K562 (cell line): ENCODE data around the gene CEP350. TPM values are rescaled to one million over a fixed set of nuclear protein-coding genes. Genes with fewer than 3 reads are reported as not detected.

Experiments
- ATAC-seq: fragments of 200-7000 bp; cut with Tn5 transposase; 3 replicates; pipeline ENCODE4 v1.9.1; 2020; ENCODE audit warnings: moderate library complexity
- BruUV-seq: library from RNA; stranded (reverse); fragments of 400-500 nt; replicated peaks from 2 replicates; lab custom pipeline; 2021; lab: Mats Ljungman, UMichigan
- CTCF ChIA-PET: fragments of 300-600 bp; formaldehyde crosslinking; extraction: SDS; loops from one replicate; lab custom pipeline; 2021; ENCODE audit warnings: low intra/inter-chr PET ratio; lab: Yijun Ruan, JAX
- POLR2A ChIA-PET: fragments of 300-600, 350-650 bp; sonication (Branson Sonifier 250); formaldehyde crosslinking; extraction: SDS; loops from one replicate; lab custom pipeline; 2021; ENCODE audit warnings: antibody characterized with exemption, inconsistent platforms; lab: Yijun Ruan, JAX
- DNase-seq, 4 experiments: peaks; one replicate each; pipeline versions ENCODE4 v3.0.0 to v3.0.0-alpha.2; 2011 to 2018; ENCODE audit warnings: low spot score in 3 of 4, mixed read lengths in 3 of 4; ENCODE audit errors: extremely low read depth in 1 of 4
- FAIRE-seq: peaks from 2 replicates; lab custom pipeline; 2011; peaks lifted over from hg19 to GRCh38; lab: Jason Lieb, UNC
- H2AFZ ChIP-seq: 2 replicates; pipeline ENCODE4 v1.6.0; 2011; ENCODE audit warnings: low read depth, low read length, control low read depth, inconsistent platforms
- H3K27ac ChIP-seq: fragments of 200-600 bp; 3 replicates; pipeline ENCODE4 v1.8.0; 2011; ENCODE audit warnings: low read depth, mild to moderate bottlenecking, control low read depth, inconsistent platforms, low read length, moderate library complexity, mixed read lengths; ENCODE audit errors: extremely low read depth
- H3K27me3 ChIP-seq, 2 experiments: fragments of 300-600 bp in 1 of 2; 2 replicates in 1 of 2; 3 replicates in 1 of 2; pipeline versions ENCODE4 v1.6.0 to v1.8.0; 2011; ENCODE audit warnings: inconsistent platforms in 2 of 2, low read length in 2 of 2, mild to moderate bottlenecking in 1 of 2, mixed read lengths in 1 of 2, moderate library complexity in 1 of 2; ENCODE audit not compliant: control insufficient read depth in 2 of 2, insufficient read depth in 2 of 2
- H3K36me3 ChIP-seq: fragments of 300-600 bp; 3 replicates; pipeline ENCODE4 v1.8.0; 2011; ENCODE audit warnings: mild to moderate bottlenecking, low read length, inconsistent platforms; ENCODE audit not compliant: control insufficient read depth, insufficient read depth
- H3K4me1 ChIP-seq, 2 experiments: fragments of 200-600 bp in 1 of 2; replicated peaks in 1 of 2; 2 replicates in 1 of 2; 3 replicates in 1 of 2; pipeline versions ENCODE4 v1.5.1 to v1.8.0; 2011; ENCODE audit warnings: inconsistent platforms in 2 of 2, low read length in 2 of 2, mild to moderate bottlenecking in 1 of 2, mixed read lengths in 1 of 2, moderate library complexity in 1 of 2; ENCODE audit not compliant: control insufficient read depth in 2 of 2, insufficient read depth in 2 of 2
- H3K4me2 ChIP-seq: 2 replicates; pipeline ENCODE4 v1.6.1; 2011; ENCODE audit warnings: low read length, control low read depth, inconsistent platforms, mixed read lengths; ENCODE audit not compliant: insufficient read depth
- H3K4me3 ChIP-seq: fragments of 200-600 bp; sonication (generic), shearing (Covaris generic); 2 replicates; pipeline ENCODE4 v1.5.1; 2016; ENCODE audit warnings: control low read depth, inconsistent platforms
- H3K79me2 ChIP-seq: fragments of 200-600 bp; 3 replicates; pipeline ENCODE4 v1.8.0; 2011; ENCODE audit warnings: low read length, inconsistent platforms; ENCODE audit not compliant: control insufficient read depth, insufficient read depth
- H3K9ac ChIP-seq, 2 experiments: 2 replicates each; pipeline versions ENCODE4 v1.6.0 to v1.6.1; 2011; ENCODE audit warnings: low read depth in 2 of 2, low read length in 2 of 2, control low read depth in 1 of 2, inconsistent platforms in 1 of 2, mild to moderate bottlenecking in 1 of 2, mixed read lengths in 1 of 2; ENCODE audit not compliant: insufficient read depth in 1 of 2
- H3K9me1 ChIP-seq: one replicate; pipeline ENCODE4 v1.6.0; 2011; ENCODE audit warnings: inconsistent platforms, mild to moderate bottlenecking, low read length, moderate library complexity; ENCODE audit not compliant: control insufficient read depth, insufficient read depth
- H3K9me3 ChIP-seq: replicated peaks from 2 replicates; pipeline ENCODE4 v1.5.1; 2011; ENCODE audit warnings: low read depth, low read length, inconsistent platforms; ENCODE audit not compliant: control insufficient read depth, insufficient read depth
- H4K20me1 ChIP-seq: replicated peaks from 2 replicates; pipeline ENCODE4 v1.6.1; 2011; ENCODE audit warnings: low read length, inconsistent platforms, mixed read lengths; ENCODE audit not compliant: control insufficient read depth, insufficient read depth
- CBX3 ChIP-seq, 2 experiments: IDR thresholded peaks; 1 replicate in 1 of 2; 2 replicates in 1 of 2; pipeline ENCODE4 v1.6.1; 2012; ENCODE audit warnings: inconsistent platforms in 2 of 2, low read length in 2 of 2, borderline replicate concordance in 1 of 2, control low read depth in 1 of 2
- ELF4 ChIP-seq: fragments of 450-650 bp; formaldehyde crosslinking; IDR thresholded peaks from 2 replicates; pipeline ENCODE4 v1.4.0; 2022; ENCODE audit warnings: missing genetic modification characterization
- ETS2 ChIP-seq: IDR thresholded peaks from 2 replicates; pipeline ENCODE4 v1.6.1; 2016; ENCODE audit warnings: borderline replicate concordance, missing genetic modification characterization, mild to moderate bottlenecking, moderate library complexity, missing compliant biosample characterization; ENCODE audit not compliant: poor library complexity, severe bottlenecking
- HEY1 ChIP-seq: fragments of 250-450 bp; sonication (Bioruptor Pico); IDR thresholded peaks from 2 replicates; pipeline ENCODE4 v1.5.0; 2020; ENCODE audit warnings: mild to moderate bottlenecking, moderate library complexity, borderline replicate concordance
- HMG20A ChIP-seq: fragments of 450-650 bp; formaldehyde crosslinking; conservative IDR thresholded peaks from 2 replicates; pipeline ENCODE4 v1.4.0; 2020; ENCODE audit warnings: mild to moderate bottlenecking, mixed read lengths
- NCOA6 ChIP-seq: fragments of 450-650 bp; IDR thresholded peaks from 2 replicates; pipeline ENCODE4 v1.6.1; 2017; ENCODE audit warnings: mild to moderate bottlenecking
- RBM25 ChIP-seq: fragments of 200-400 bp; formaldehyde crosslinking; IDR thresholded peaks from 2 replicates; pipeline ENCODE4 v1.6.1; 2018; ENCODE audit warnings: low read length, low read depth, moderate library complexity; ENCODE audit not compliant: severe bottlenecking
- RBM39 ChIP-seq: fragments of 200-400 bp; formaldehyde crosslinking; optimal IDR thresholded peaks from 2 replicates; pipeline ENCODE3; 2018; ENCODE audit warnings: low read depth, low read length
- SPI1 ChIP-seq: IDR thresholded peaks from 2 replicates; pipeline ENCODE4 v1.6.1; 2011; ENCODE audit warnings: low read depth, low read length, control low read depth, borderline replicate concordance
- TARDBP ChIP-seq: fragments of 450-650 bp; IDR thresholded peaks from 2 replicates; pipeline ENCODE4 v1.6.1; 2016
- TCF3 ChIP-seq: sonication (generic); formaldehyde crosslinking; IDR thresholded peaks from 2 replicates; pipeline ENCODE4 v1.4.0; 2020; ENCODE audit warnings: mild to moderate bottlenecking, missing genetic modification reagents
- ZC3H4 ChIP-seq: sonication (generic); formaldehyde crosslinking; IDR thresholded peaks from 2 replicates; pipeline ENCODE4 v1.9.0; 2021; ENCODE audit warnings: missing genetic modification reagents, borderline replicate concordance
- ZNF274 ChIP-seq: IDR thresholded peaks from 2 replicates; pipeline ENCODE4 v1.6.1; 2011; ENCODE audit warnings: low read depth, mild to moderate bottlenecking, low read length, moderate library complexity, borderline replicate concordance
- WGBS: fragments of 100-300 bp; shearing (Covaris generic); methylation state at CpG from one replicate; pipeline ENCODE4 v1.1.6; 2016; ENCODE audit warnings: low coverage, mixed read lengths; ENCODE audit not compliant: insufficient coverage; ENCODE audit errors: missing lambda C conversion rate; 5-methylcytosine and 5-hydroxymethylcytosine counted together
- in situ Hi-C: fragments of 300-500 bp; cut with MboI; formaldehyde crosslinking; loops from 4 replicates; pipeline ENCODE4 v1.15.0; 2018; ENCODE audit warnings: inconsistent platforms, mixed read lengths
- intact Hi-C: fragments of 100-400 bp; cut with micrococcal nuclease; formaldehyde crosslinking; loops from 2 replicates; pipeline ENCODE4 v1.14.2; 2022
- polyA plus RNA-seq, 8 experiments: library from polyadenylated mRNA; depleted of rRNA in 4 of 8; stranded (reverse) in 5 of 8; unstranded in 3 of 8; fragments of >200 nt; fragmentation: Nextera tagmentation in 2 of 8; fragmentation: Illumina TruSeq in 1 of 8; extraction: Ambion mirVana in 2 of 8; extraction: Trizol in 1 of 8; gene quantifications; 2 replicates each; pipeline versions ENCODE4 v1.2.1 to v1.2.3, GENCODE V29; 2011 to 2014; ENCODE audit warnings: inconsistent platforms in 1 of 8, missing spikeins in 1 of 8
- total RNA-seq, 7 experiments: library from RNA; depleted of rRNA in 6 of 7; stranded (reverse); fragments of >200 nt in 6 of 7; fragmentation: Illumina TruSeq in 2 of 7; extraction: Trizol in 2 of 7; gene quantifications; 2 replicates each; pipeline versions ENCODE4 v1.2.1 to v1.2.3, GENCODE V29; 2011 to 2021; ENCODE audit warnings: low replicate concordance in 1 of 7
- TF ChIP-seq, protein P1 (sequence below): sonication (generic); formaldehyde crosslinking; IDR thresholded peaks from 2 replicates; pipeline ENCODE4 v1.4.0; 2020; ENCODE audit warnings: mild to moderate bottlenecking, missing genetic modification reagents
- TF ChIP-seq, protein P2 (sequence below): sonication (generic); formaldehyde crosslinking; IDR thresholded peaks from 2 replicates; pipeline ENCODE4 v1.8.0; 2022; ENCODE audit warnings: mild to moderate bottlenecking, missing genetic modification reagents

Gene CEP350
- total and polyA plus RNA-seq, 9 of the 15 experiments (the other 6 are each of a cell fraction or from before 2014, with no cell fraction given) = 8.3 to 64.3 (median 28.0) TPM

DNA sequence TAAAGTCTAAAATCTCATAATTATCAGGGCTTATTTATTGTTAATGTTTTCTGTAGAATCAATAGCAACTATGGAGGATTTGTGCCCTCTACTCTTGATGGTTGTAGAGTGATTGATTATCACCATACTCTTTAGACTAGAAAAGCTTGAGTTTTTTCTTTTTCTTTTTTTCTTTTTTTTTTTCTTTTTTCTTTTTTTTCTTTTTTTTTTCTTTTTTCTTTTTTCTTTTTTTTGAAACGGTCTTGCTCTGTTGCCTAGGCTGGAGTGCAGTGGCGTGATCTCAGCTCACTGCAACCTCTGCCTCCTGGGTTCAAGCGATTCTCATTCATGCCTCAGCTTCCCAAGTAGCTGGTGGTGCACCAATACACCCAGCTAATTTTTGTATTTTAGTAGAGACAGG is 42.8 kb upstream of the CEP350 start:
- Histone ChIP-seq H3K9me1 (no peaks in the 10 kb centered on the region), H3K4me1 (no peaks in the 10 kb centered on the region), H4K20me1 (no peaks in the 10 kb centered on the region), H3K4me2 (no peak overlapping the region), H3K9ac (no peak overlapping the region), H3K36me3 (peaks cover 62% of the 10 kb centered on the region; the same call in 2 of the 3 replicates), H3K9me3 (no peaks in the 10 kb centered on the region), H3K27me3 (no peaks in the 10 kb centered on the region), H3K4me3 (no peak overlapping the region), H2AFZ (no peak overlapping the region), H3K27ac (no peak overlapping the region), H3K79me2 (no peaks in the 10 kb centered on the region)
- intact Hi-C loops (no loop called here), in situ Hi-C loops (no loop called here)
- ATAC-seq (no peak), FAIRE-seq (no peak), DNase-seq (no peak)
- 79% methylated on average over 3 of the region's 3 CpGs for WGBS
- BruUV-seq = no TSS peak
- CTCF ChIA-PET = no interaction called here
- POLR2A ChIA-PET = interaction anchor here (1.3 to 3.9 kb wide), 5 partner anchors 11 to 30 kb away, joined by 3 to 19 read pairs (median 6); partner anchors contain the start of gene TOR1AIP1
- TF ChIP-seq RBM25 = no peak
- no peak for TF ChIP-seq RBM39
- no peak for TF ChIP-seq NCOA6
- TF ChIP-seq HMG20A (CRISPR knock-in tag) = no peak
- no peak for TF ChIP-seq SPI1
- no peak for TF ChIP-seq ZC3H4
- TF ChIP-seq TARDBP = no peak
- no peak for TF ChIP-seq HEY1 (CRISPR knock-in tag)
- no peak for TF ChIP-seq ETS2
- TF ChIP-seq, protein P1, sequence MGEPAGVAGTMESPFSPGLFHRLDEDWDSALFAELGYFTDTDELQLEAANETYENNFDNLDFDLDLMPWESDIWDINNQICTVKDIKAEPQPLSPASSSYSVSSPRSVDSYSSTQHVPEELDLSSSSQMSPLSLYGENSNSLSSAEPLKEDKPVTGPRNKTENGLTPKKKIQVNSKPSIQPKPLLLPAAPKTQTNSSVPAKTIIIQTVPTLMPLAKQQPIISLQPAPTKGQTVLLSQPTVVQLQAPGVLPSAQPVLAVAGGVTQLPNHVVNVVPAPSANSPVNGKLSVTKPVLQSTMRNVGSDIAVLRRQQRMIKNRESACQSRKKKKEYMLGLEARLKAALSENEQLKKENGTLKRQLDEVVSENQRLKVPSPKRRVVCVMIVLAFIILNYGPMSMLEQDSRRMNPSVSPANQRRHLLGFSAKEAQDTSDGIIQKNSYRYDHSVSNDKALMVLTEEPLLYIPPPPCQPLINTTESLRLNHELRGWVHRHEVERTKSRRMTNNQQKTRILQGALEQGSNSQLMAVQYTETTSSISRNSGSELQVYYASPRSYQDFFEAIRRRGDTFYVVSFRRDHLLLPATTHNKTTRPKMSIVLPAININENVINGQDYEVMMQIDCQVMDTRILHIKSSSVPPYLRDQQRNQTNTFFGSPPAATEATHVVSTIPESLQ = no peak
- TF ChIP-seq, protein P2, sequence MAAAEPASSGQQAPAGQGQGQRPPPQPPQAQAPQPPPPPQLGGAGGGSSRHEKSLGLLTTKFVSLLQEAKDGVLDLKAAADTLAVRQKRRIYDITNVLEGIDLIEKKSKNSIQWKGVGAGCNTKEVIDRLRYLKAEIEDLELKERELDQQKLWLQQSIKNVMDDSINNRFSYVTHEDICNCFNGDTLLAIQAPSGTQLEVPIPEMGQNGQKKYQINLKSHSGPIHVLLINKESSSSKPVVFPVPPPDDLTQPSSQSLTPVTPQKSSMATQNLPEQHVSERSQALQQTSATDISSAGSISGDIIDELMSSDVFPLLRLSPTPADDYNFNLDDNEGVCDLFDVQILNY = no peak
- no peak for TF ChIP-seq ZNF274
- TF ChIP-seq ELF4 (CRISPR knock-in tag) = no peak
- no peak for TF ChIP-seq TCF3 (CRISPR knock-in tag)
- no peak for TF ChIP-seq CBX3 (IDR thresholded peaks at IDR 0.05; ENCODE audit: borderline replicate concordance in 1 of 2, low read length in 2 of 2)
